ENCODE data around the gene RASGRF2.

- TF ChIP-seq CTCF (conservative IDR thresholded peaks at IDR 0.05) (no peak), EZH2 (IDR thresholded peaks at IDR 0.05; ENCODE audit: low read depth) (no peak)
These were observed 18.7 kb upstream of the RASGRF2 start for GRCh38 chr5:80941496-80941895.
